NT2/D1 (cell line): ENCODE measurements around the gene HBQ1.

Source experiments
- DNase-seq: peaks from one replicate; pipeline ENCODE4 v3.0.0-alpha.2; 2011; ENCODE audit warnings: low read depth, low spot score
- H3K27me3 ChIP-seq: 2 replicates; pipeline ENCODE4 v1.6.0; 2011; ENCODE audit warnings: mild to moderate bottlenecking; ENCODE audit not compliant: insufficient read length, insufficient read depth
- H3K36me3 ChIP-seq: 2 replicates; pipeline ENCODE4 v1.6.1; 2011; ENCODE audit warnings: mild to moderate bottlenecking, low read length, mixed read lengths; ENCODE audit not compliant: insufficient read depth, insufficient read length
- H3K4me1 ChIP-seq: 2 replicates; pipeline ENCODE4 v1.5.1; 2011; ENCODE audit not compliant: insufficient read depth, insufficient read length
- H3K4me3 ChIP-seq: 2 replicates; pipeline ENCODE4 v1.5.1; 2011; ENCODE audit warnings: low read depth; ENCODE audit not compliant: insufficient read length
- H3K9ac ChIP-seq: 2 replicates; pipeline ENCODE4 v1.6.0; 2011; ENCODE audit warnings: low read depth; ENCODE audit not compliant: insufficient read length
- H3K9me3 ChIP-seq: 2 replicates; pipeline ENCODE4 v1.5.1; 2011; ENCODE audit warnings: mild to moderate bottlenecking, low read length; ENCODE audit not compliant: insufficient read depth
- SUZ12 ChIP-seq: IDR thresholded peaks from 2 replicates; pipeline ENCODE4 v1.6.1; 2011; ENCODE audit not compliant: insufficient read length, insufficient read depth; ENCODE audit errors: extremely low read depth
- YY1 ChIP-seq: IDR thresholded peaks from 2 replicates; pipeline ENCODE4 v1.6.1; 2011; ENCODE audit not compliant: insufficient read length, insufficient read depth
- ZNF274 ChIP-seq: IDR thresholded peaks from 2 replicates; pipeline ENCODE4 v1.6.1; 2011; ENCODE audit warnings: mild to moderate bottlenecking, low read depth, low read length

Gene HBQ1

GRCh38 chr16:185213-185612 lies 5.0 kb downstream of the HBQ1 start:
- Histone ChIP-seq H3K27me3 (peaks cover 2% of the 10 kb centered on the region), H3K9me3 (no peaks in the 10 kb centered on the region), H3K9ac (no peak overlapping the region), H3K4me3 (no peak overlapping the region), H3K4me1 (peaks cover 4% of the 10 kb centered on the region), H3K36me3 (peaks cover 61% of the 10 kb centered on the region)
- no peak for DNase-seq
- no peak for TF ChIP-seq ZNF274
- TF ChIP-seq SUZ12, result no peak
- TF ChIP-seq YY1, result no peak

GRCh38 chr16:185691-186090 lies 5.4 kb downstream of the HBQ1 start:
- H3K27me3 ChIP-seq, result no peaks in the 10 kb centered on the region
- peaks cover 4% of the 10 kb centered on the region for H3K4me1 ChIP-seq
- H3K9me3 ChIP-seq, result no peaks in the 10 kb centered on the region
- no peak for TF ChIP-seq ZNF274
- no peak for TF ChIP-seq SUZ12
- TF ChIP-seq YY1, result no peak
- no peak for DNase-seq
- no peak overlapping the region for H3K9ac ChIP-seq
- H3K4me3 ChIP-seq, result no peak overlapping the region
- peaks cover 65% of the 10 kb centered on the region for H3K36me3 ChIP-seq

GRCh38 chr16:187330-187729 lies 7.1 kb downstream of the HBQ1 start:
- no peak for DNase-seq
- Histone ChIP-seq H3K27me3 (no peaks in the 10 kb centered on the region), H3K36me3 (peaks cover 78% of the 10 kb centered on the region), H3K4me3 (no peak overlapping the region), H3K9ac (no peak overlapping the region), H3K4me1 (peaks cover 2% of the 10 kb centered on the region), H3K9me3 (no peaks in the 10 kb centered on the region)
- TF ChIP-seq ZNF274 (no peak), YY1 (no peak), SUZ12 (no peak)

GRCh38 chr16:188674-189073 lies 8.4 kb downstream of the HBQ1 start:
- H3K9me3 ChIP-seq, result no peaks in the 10 kb centered on the region
- no peak overlapping the region for H3K9ac ChIP-seq
- no peaks in the 10 kb centered on the region for H3K27me3 ChIP-seq
- H3K4me3 ChIP-seq, result no peak overlapping the region
- peaks cover 2% of the 10 kb centered on the region for H3K4me1 ChIP-seq
- DNase-seq, result no peak
- TF ChIP-seq YY1 (no peak), SUZ12 (no peak), ZNF274 (no peak)
- peaks cover 83% of the 10 kb centered on the region for H3K36me3 ChIP-seq

GRCh38 chr16:189604-190186 lies 9.4 kb downstream of the HBQ1 start:
- H3K9me3 ChIP-seq, result no peaks in the 10 kb centered on the region
- no peak for DNase-seq
- H3K27me3 ChIP-seq, result no peaks in the 10 kb centered on the region
- H3K4me3 ChIP-seq, result no peak overlapping the region
- no peaks in the 10 kb centered on the region for H3K4me1 ChIP-seq
- no peak for TF ChIP-seq ZNF274
- H3K36me3 ChIP-seq, result peaks cover 84% of the 10 kb centered on the region
- no peak overlapping the region for H3K9ac ChIP-seq

- H3K4me3 ChIP-seq, result no peak overlapping the region
- TF ChIP-seq ZNF274, result no peak
- H3K27me3 ChIP-seq, result no peaks in the 10 kb centered on the region
- no peaks in the 10 kb centered on the region for H3K9me3 ChIP-seq
- DNase-seq, result no peak
- no peak overlapping the region for H3K9ac ChIP-seq
- no peaks in the 10 kb centered on the region for H3K4me1 ChIP-seq
- H3K36me3 ChIP-seq, result peaks cover 93% of the 10 kb centered on the region
Measured at GRCh38 chr16:191831-192230, 11.6 kb downstream of the HBQ1 start.

- no peaks in the 10 kb centered on the region for H3K27me3 ChIP-seq
- H3K9me3 ChIP-seq, result no peaks in the 10 kb centered on the region
- no peak overlapping the region for H3K9ac ChIP-seq
- no peak for TF ChIP-seq YY1
- no peak for TF ChIP-seq ZNF274
- no peak for TF ChIP-seq SUZ12
- DNase-seq, result no peak
- no peak overlapping the region for H3K4me3 ChIP-seq
- peaks cover 92% of the 10 kb centered on the region for H3K36me3 ChIP-seq
- H3K4me1 ChIP-seq, result no peaks in the 10 kb centered on the region
Measured at GRCh38 chr16:192686-193085, 12.4 kb downstream of the HBQ1 start.

GRCh38 chr16:193441-193840 lies 13.2 kb downstream of the HBQ1 start:
- no peaks in the 10 kb centered on the region for H3K9me3 ChIP-seq
- H3K27me3 ChIP-seq, result no peaks in the 10 kb centered on the region
- no peak overlapping the region for H3K9ac ChIP-seq
- H3K4me3 ChIP-seq, result no peak overlapping the region
- no peaks in the 10 kb centered on the region for H3K4me1 ChIP-seq
- peaks cover 94% of the 10 kb centered on the region for H3K36me3 ChIP-seq
- no peak for DNase-seq
- TF ChIP-seq SUZ12, result no peak
- TF ChIP-seq ZNF274, result no peak
- no peak for TF ChIP-seq YY1
